ENCODE data around the gene CXCL9. TPM values are rescaled to one million over a fixed set of nuclear protein-coding genes. Genes with fewer than 3 reads are reported as not detected.

The CXCL9 gene
- total RNA-seq, 1 experiment from 2014 or later = not detected

GRCh38 chr4:75985116-75985515, 22.2 kb downstream of the CXCL9 start:
- H3K79me2 ChIP-seq (ENCODE audit: low read depth) = peaks cover 53% of the 10 kb centered on the region
- no peak for DNase-seq
- H3K9me3 ChIP-seq (ENCODE audit: insufficient read depth, low read depth) = no peaks in the 10 kb centered on the region
- no peaks in the 10 kb centered on the region for H3K9me2 ChIP-seq (ENCODE audit: insufficient read depth)
- H3K4me1 ChIP-seq (replicated peaks; ENCODE audit: insufficient read depth) = peaks cover 13% of the 10 kb centered on the region; the same call in 1 of the 2 replicates
- no peak overlapping the region for H3K4me2 ChIP-seq
- no peak overlapping the region for H3K27ac ChIP-seq
- H2AFZ ChIP-seq = no peak overlapping the region
- intact Hi-C loops (cut with micrococcal nuclease; ENCODE audit: unreplicated experiment) = no loop called here
- TF ChIP-seq EZH2 (IDR thresholded peaks at IDR 0.05; ENCODE audit: low read depth) = no peak
- no peak for TF ChIP-seq CTCF (conservative IDR thresholded peaks at IDR 0.05)
- CTCF ChIA-PET = no interaction called here
- no peaks in the 10 kb centered on the region for H3K27me3 ChIP-seq (ENCODE audit: insufficient read depth, low read depth)
- no peak overlapping the region for H3K4me3 ChIP-seq
- POLR2A ChIA-PET (ENCODE audit: unreplicated experiment) = no interaction called here
- no peaks in the 10 kb centered on the region for H3K36me3 ChIP-seq (ENCODE audit: low read depth)
- H3F3A ChIP-seq (ENCODE audit: insufficient read depth, low read depth) = no peaks in the 10 kb centered on the region
- no TSS peak for BruUV-seq (replicated peaks)
- H4K20me1 ChIP-seq (ENCODE audit: insufficient read depth) = peaks cover 18% of the 10 kb centered on the region

- H4K20me1 ChIP-seq (ENCODE audit: insufficient read depth) = peaks cover 5% of the 10 kb centered on the region
- no peaks in the 10 kb centered on the region for H3K27me3 ChIP-seq (ENCODE audit: insufficient read depth, low read depth)
- no TSS peak for BruUV-seq (replicated peaks)
- ChIA-PET CTCF (no interaction called here), POLR2A (ENCODE audit: unreplicated experiment) (no interaction called here)
- peaks cover 8% of the 10 kb centered on the region for H3K79me2 ChIP-seq (ENCODE audit: low read depth)
- no peak overlapping the region for H3K4me3 ChIP-seq
- H3K9me2 ChIP-seq (ENCODE audit: insufficient read depth) = no peaks in the 10 kb centered on the region
- no peak for DNase-seq
- peaks cover 8% of the 10 kb centered on the region for H3K36me3 ChIP-seq (ENCODE audit: low read depth)
- intact Hi-C loops (cut with micrococcal nuclease; ENCODE audit: unreplicated experiment) = no loop called here
- H3K27ac ChIP-seq = no peak overlapping the region
- no peaks in the 10 kb centered on the region for H3K9me3 ChIP-seq (ENCODE audit: insufficient read depth, low read depth)
- TF ChIP-seq EZH2 (IDR thresholded peaks at IDR 0.05; ENCODE audit: low read depth) (no peak), CTCF (conservative IDR thresholded peaks at IDR 0.05) (no peak)
- no peak overlapping the region for H3K4me2 ChIP-seq
- no peaks in the 10 kb centered on the region for H3K4me1 ChIP-seq (replicated peaks; ENCODE audit: insufficient read depth)
- no peaks in the 10 kb centered on the region for H3F3A ChIP-seq (ENCODE audit: insufficient read depth, low read depth)
- H2AFZ ChIP-seq = no peak overlapping the region
Observed at GRCh38 chr4:75980576-75980975, 26.7 kb downstream of the CXCL9 start.

GRCh38 chr4:75976177-75976576, 31.1 kb downstream of the CXCL9 start:
- CTCF ChIA-PET = no interaction called here
- no peaks in the 10 kb centered on the region for H3K4me1 ChIP-seq (replicated peaks; ENCODE audit: insufficient read depth)
- H4K20me1 ChIP-seq (ENCODE audit: insufficient read depth) = no peaks in the 10 kb centered on the region
- no TSS peak for BruUV-seq (replicated peaks)
- H3K79me2 ChIP-seq (ENCODE audit: low read depth) = no peaks in the 10 kb centered on the region
- no peak for DNase-seq
- H3K36me3 ChIP-seq (ENCODE audit: low read depth) = peaks cover 10% of the 10 kb centered on the region
- no peaks in the 10 kb centered on the region for H3K9me2 ChIP-seq (ENCODE audit: insufficient read depth)
- no peaks in the 10 kb centered on the region for H3K27me3 ChIP-seq (ENCODE audit: insufficient read depth, low read depth)
- intact Hi-C loops (cut with micrococcal nuclease; ENCODE audit: unreplicated experiment) = no loop called here
- H2AFZ ChIP-seq = no peak overlapping the region
- H3K9me3 ChIP-seq (ENCODE audit: insufficient read depth, low read depth) = no peaks in the 10 kb centered on the region
- H3K4me3 ChIP-seq = no peak overlapping the region
- no peaks in the 10 kb centered on the region for H3F3A ChIP-seq (ENCODE audit: insufficient read depth, low read depth)
- H3K27ac ChIP-seq = no peak overlapping the region
- TF ChIP-seq CTCF (conservative IDR thresholded peaks at IDR 0.05) (no peak), EZH2 (IDR thresholded peaks at IDR 0.05; ENCODE audit: low read depth) (no peak)
- H3K4me2 ChIP-seq = no peak overlapping the region
- POLR2A ChIA-PET (ENCODE audit: unreplicated experiment) = no interaction called here

Data from PC-9 (cell line).